ENCODE data around the gene HSPBP1. TPM values are rescaled to one million over a fixed set of nuclear protein-coding genes. Genes with fewer than 3 reads are reported as not detected.
A peak's percentile ranks its signal among the peaks of the same experiment; 100 is the strongest.

HSPBP1 gene
- total RNA-seq, 2 donors from 2014 or later, result 29.0 to 82.3 TPM

GRCh38 chr19:55285229-55285890, 5.5 kb upstream of the HSPBP1 start:
- DNase-seq, result no peak
- H3K27ac ChIP-seq, result no peak overlapping the region
- intact Hi-C loops (cut with DNase I), result no loop called here

GRCh38 chr19:55284405-55285058, 4.6 kb upstream of the HSPBP1 start:
- Histone ChIP-seq H3K27ac (no peak overlapping the region), H3K36me3 (no peaks in the 10 kb centered on the region), H3K27me3 (peaks cover 3% of the 10 kb centered on the region), H3K4me3 (peak overlapping the region; percentile 13), H3K9ac (ENCODE audit: low read depth in 2 of 2, low read length in 2 of 2) (peak overlapping the region in 1 of 2 donors; percentile 35), H3K4me1 (no peaks in the 10 kb centered on the region), H3K9me3 (no peaks in the 10 kb centered on the region)
- no peak for TF ChIP-seq CTCF (IDR thresholded peaks at IDR 0.05)
- DNase-seq, result no peak
- intact Hi-C loops (cut with DNase I), result no loop called here

More at GRCh38 chr19:55285229-55285890, 5.5 kb upstream of the HSPBP1 start:
- TF ChIP-seq CTCF (IDR thresholded peaks at IDR 0.05), result no peak
- Histone ChIP-seq H3K36me3 (no peaks in the 10 kb centered on the region), H3K4me1 (no peaks in the 10 kb centered on the region), H3K27me3 (peaks cover 3% of the 10 kb centered on the region), H3K9me3 (no peaks in the 10 kb centered on the region), H3K4me3 (no peak overlapping the region), H3K9ac (ENCODE audit: low read depth in 2 of 2, low read length in 2 of 2) (peak overlapping the region in 1 of 2 donors; percentile 35)

GRCh38 chr19:55283548-55284377, 3.9 kb upstream of the HSPBP1 start, which contains the start of gene BRSK1:
Gene BRSK1 (plus strand): TSS chr19:55283997. CDS start chr19:55284443, 446 bp downstream.
- no peak for DNase-seq
- intact Hi-C loops (cut with DNase I), result no loop called here
- H3K9ac ChIP-seq (ENCODE audit: low read depth in 2 of 2, low read length in 2 of 2), result peak within 1 kb of the TSS in 1 of 2 donors; percentile 35
- no peaks in the 10 kb centered on the region for H3K36me3 ChIP-seq
- no peak for TF ChIP-seq CTCF (IDR thresholded peaks at IDR 0.05)
- peaks cover 3% of the 10 kb centered on the region for H3K27me3 ChIP-seq
- no peak within 1 kb of the TSS for H3K27ac ChIP-seq
- H3K4me3 ChIP-seq, result peak within 1 kb of the TSS; percentile 13
- no peaks in the 10 kb centered on the region for H3K9me3 ChIP-seq
- peaks cover 4% of the 10 kb centered on the region for H3K4me1 ChIP-seq

GRCh38 chr19:55279340-55279739, 570 bp downstream of the HSPBP1 start:
- Histone ChIP-seq H3K27me3 (peaks cover 3% of the 10 kb centered on the region), H3K4me1 (peaks cover 4% of the 10 kb centered on the region), H3K9ac (ENCODE audit: low read depth in 2 of 2, low read length in 2 of 2) (peak overlapping the region; percentile 59 to 76), H3K9me3 (no peaks in the 10 kb centered on the region), H3K4me3 (peak overlapping the region; percentile 73), H3K27ac (no peak overlapping the region), H3K36me3 (no peaks in the 10 kb centered on the region)
- no peak for TF ChIP-seq CTCF (IDR thresholded peaks at IDR 0.05)
- DNase-seq, result no peak
- intact Hi-C loops (cut with DNase I), result no loop called here

- H3K27ac ChIP-seq, result no peak overlapping the region
- no peaks in the 10 kb centered on the region for H3K36me3 ChIP-seq
- no peak overlapping the region for H3K9ac ChIP-seq (ENCODE audit: low read depth in 2 of 2, low read length in 2 of 2)
- no peak for TF ChIP-seq CTCF (IDR thresholded peaks at IDR 0.05)
- DNase-seq, result no peak
- intact Hi-C loops (cut with DNase I), result no loop called here
- H3K4me3 ChIP-seq, result no peak overlapping the region
- no peaks in the 10 kb centered on the region for H3K27me3 ChIP-seq
- H3K9me3 ChIP-seq, result no peaks in the 10 kb centered on the region
- H3K4me1 ChIP-seq, result peaks cover 4% of the 10 kb centered on the region
Measured at GRCh38 chr19:55278391-55279135, 1.3 kb downstream of the HSPBP1 start.
